ENCODE data around the gene CEP78.

The CEP78 gene

GRCh38 chr9:78289474-78289873, 53.6 kb downstream of the CEP78 start:
- DNase-seq, result no peak

GRCh38 chr9:78291240-78291925, 55.5 kb downstream of the CEP78 start:
- peak; percentile 42 to 61 (median 48) for DNase-seq

- DNase-seq, result peak; percentile 32 to 61 (median 42)
Observed at GRCh38 chr9:78292026-78292425, 56.2 kb downstream of the CEP78 start.

- DNase-seq, result no peak
Observed at GRCh38 chr9:78292716-78293497, 57.0 kb downstream of the CEP78 start.

GRCh38 chr9:78294290-78295176, 58.7 kb downstream of the CEP78 start:
- no peak for DNase-seq

- no peak for DNase-seq
Observed at GRCh38 chr9:78295177-78295575, 59.3 kb downstream of the CEP78 start.

- DNase-seq, result peak in 2 of 3 experiments; percentile 42 to 58
Observed at GRCh38 chr9:78295731-78296130, 59.9 kb downstream of the CEP78 start.

- DNase-seq, result peak; percentile 53 to 90 (median 86)
Observed at GRCh38 chr9:78296201-78296892, 60.5 kb downstream of the CEP78 start.

GRCh38 chr9:78296893-78297671, 61.2 kb downstream of the CEP78 start, which contains the start of gene PSAT1:
PSAT1 (plus strand) TSS chr9:78297125; CDS start chr9:78297211, 86 bp downstream.
- DNase-seq, result peak; percentile 88 to 99 (median 98)

- DNase-seq, result no peak
Observed at GRCh38 chr9:78297672-78297961, 61.7 kb downstream of the CEP78 start.

- DNase-seq, result peak in 2 of 3 experiments; percentile 45 to 72
Observed at GRCh38 chr9:78298046-78298765, 62.3 kb downstream of the CEP78 start.

- DNase-seq, result no peak
Observed at GRCh38 chr9:78300209-78300608, 64.3 kb downstream of the CEP78 start.

- no peak for DNase-seq
Observed at GRCh38 chr9:78301466-78301865, 65.6 kb downstream of the CEP78 start.

GRCh38 chr9:78303377-78304062, 67.6 kb downstream of the CEP78 start:
- no peak for DNase-seq

GRCh38 chr9:78304357-78304756, 68.5 kb downstream of the CEP78 start:
- DNase-seq, result no peak

- no peak for DNase-seq
Observed at GRCh38 chr9:78306222-78307076, 70.6 kb downstream of the CEP78 start.

- peak in 1 of 3 experiments; percentile 14 for DNase-seq
Observed at GRCh38 chr9:78307360-78307759, 71.5 kb downstream of the CEP78 start.

- no peak for DNase-seq
Observed at GRCh38 chr9:78309066-78309465, 73.2 kb downstream of the CEP78 start.

- DNase-seq, result no peak
Observed at GRCh38 chr9:78311075-78311474, 75.2 kb downstream of the CEP78 start.
